MCF 10A (cell line): ENCODE data around the gene MIOX. TPM values are rescaled to one million over a fixed set of nuclear protein-coding genes. Genes with fewer than 3 reads are reported as not detected.

Source experiments
- BruUV-seq: library from RNA; stranded (reverse); fragments of 400-500 nt; replicated peaks from 2 replicates; lab custom pipeline; 2021; lab: Mats Ljungman, UMichigan
- CTCF ChIA-PET: fragments of 300-600 bp; sonication (Branson Sonifier 250); formaldehyde crosslinking; extraction: SDS; loops from one replicate; lab custom pipeline; 2021; ENCODE audit warnings: antibody characterized with exemption, inconsistent platforms; lab: Yijun Ruan, JAX
- POLR2A ChIA-PET: fragments of 300-600, 350-650 bp; sonication (Branson Sonifier 250); formaldehyde crosslinking; extraction: SDS; loops from one replicate; lab custom pipeline; 2020; ENCODE audit warnings: antibody characterized with exemption, inconsistent platforms; lab: Yijun Ruan, JAX
- DNase-seq: peaks from one replicate; pipeline ENCODE4 v3.0.0-alpha.2; 2018; ENCODE audit not compliant: unreplicated experiment
- H3K27ac Mint-ChIP-seq: one replicate; pipeline ENCODE4 v1.8.0; 2022; ENCODE audit warnings: mild to moderate bottlenecking, low read depth, mixed read lengths; ENCODE audit not compliant: unreplicated experiment
- H3K27me3 Mint-ChIP-seq: one replicate; pipeline ENCODE4 v1.8.0; 2022; ENCODE audit warnings: mixed read lengths; ENCODE audit not compliant: insufficient read depth, unreplicated experiment
- H3K36me3 Mint-ChIP-seq: one replicate; pipeline ENCODE4 v1.8.0; 2022; ENCODE audit warnings: mild to moderate bottlenecking, moderate library complexity, mixed read lengths; ENCODE audit not compliant: insufficient read depth, unreplicated experiment
- H3K4me1 Mint-ChIP-seq: one replicate; pipeline ENCODE4 v1.8.0; 2022; ENCODE audit warnings: mixed read lengths; ENCODE audit not compliant: insufficient read depth, unreplicated experiment
- H3K4me3 Mint-ChIP-seq: one replicate; pipeline ENCODE4 v1.8.0; 2022; ENCODE audit warnings: mild to moderate bottlenecking, moderate library complexity, mixed read lengths; ENCODE audit not compliant: unreplicated experiment
- H3K9me3 Mint-ChIP-seq: one replicate; pipeline ENCODE4 v1.8.0; 2022; ENCODE audit warnings: mixed read lengths; ENCODE audit not compliant: unreplicated experiment
- intact Hi-C: fragments of 100-400 bp; cut with micrococcal nuclease; formaldehyde crosslinking; loops from 2 replicates; pipeline ENCODE4 v1.14.1; 2022
- total RNA-seq: library from RNA; stranded (reverse); gene quantifications from 2 replicates; pipeline ENCODE4 v1.2.3, GENCODE V29; 2022
- TF ChIP-seq, protein P1 (sequence below): fragments of 200-600 bp; IDR thresholded peaks from one replicate; pipeline ENCODE4 v1.8.0; 2022; ENCODE audit warnings: antibody characterized with exemption, mild to moderate bottlenecking; ENCODE audit not compliant: unreplicated experiment

The MIOX gene
- total RNA-seq, 1 experiment from 2014 or later = 0.63 TPM

DNA sequence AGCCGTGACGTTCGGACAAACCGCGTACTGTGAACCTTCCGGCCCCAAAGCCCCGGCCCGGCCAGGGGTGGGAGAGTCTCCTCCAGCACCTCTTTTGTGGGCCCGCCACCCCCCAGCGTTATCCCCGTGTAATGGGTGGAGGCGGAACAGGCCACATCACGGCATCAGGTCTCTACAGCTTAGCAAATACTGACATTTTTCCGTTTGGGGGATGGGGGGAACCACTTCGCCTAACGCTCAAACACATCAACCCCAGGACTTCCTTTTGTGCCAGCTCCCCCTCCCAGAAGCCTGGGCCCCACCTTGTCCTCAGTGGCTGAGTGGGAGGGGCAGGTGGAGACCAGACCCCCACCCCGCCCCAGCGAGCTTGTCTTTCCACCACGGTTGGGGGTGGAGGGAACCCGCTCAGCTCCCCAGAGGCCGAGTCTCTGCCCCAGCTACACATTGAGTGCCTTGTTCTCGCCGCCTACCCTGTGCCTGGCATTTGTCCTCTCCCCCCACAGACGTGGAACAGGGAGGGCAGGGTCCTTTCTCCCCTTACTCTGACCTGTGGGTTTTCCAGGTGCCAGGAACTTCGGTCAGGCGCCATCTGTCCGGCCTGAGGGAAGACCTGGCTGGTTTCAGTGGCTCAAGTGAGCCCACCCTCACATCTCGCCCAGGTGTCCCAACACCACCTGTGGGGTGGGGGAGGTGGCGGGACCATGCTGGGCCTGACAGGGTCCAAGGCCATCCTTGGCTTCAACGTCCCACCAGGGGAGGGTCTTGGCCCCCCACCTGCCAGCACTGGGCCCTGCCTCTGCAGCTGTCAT, 41.4 kb upstream of the MIOX start:
- H3K36me3 Mint-ChIP-seq = peaks cover 81% of the 10 kb centered on the region
- H3K4me1 Mint-ChIP-seq = no peaks in the 10 kb centered on the region
- ChIA-PET POLR2A (interaction anchor here (0.7 to 1.1 kb wide), 3 partner anchors 10 to 177 kb away, joined by 3 to 4 read pairs (median 3); no protein-coding TSS in a partner anchor), CTCF (interaction anchor here (1.2 kb wide), 1 partner anchor 25 kb away, joined by 4 read pairs; no protein-coding TSS in a partner anchor)
- TF ChIP-seq, protein P1, sequence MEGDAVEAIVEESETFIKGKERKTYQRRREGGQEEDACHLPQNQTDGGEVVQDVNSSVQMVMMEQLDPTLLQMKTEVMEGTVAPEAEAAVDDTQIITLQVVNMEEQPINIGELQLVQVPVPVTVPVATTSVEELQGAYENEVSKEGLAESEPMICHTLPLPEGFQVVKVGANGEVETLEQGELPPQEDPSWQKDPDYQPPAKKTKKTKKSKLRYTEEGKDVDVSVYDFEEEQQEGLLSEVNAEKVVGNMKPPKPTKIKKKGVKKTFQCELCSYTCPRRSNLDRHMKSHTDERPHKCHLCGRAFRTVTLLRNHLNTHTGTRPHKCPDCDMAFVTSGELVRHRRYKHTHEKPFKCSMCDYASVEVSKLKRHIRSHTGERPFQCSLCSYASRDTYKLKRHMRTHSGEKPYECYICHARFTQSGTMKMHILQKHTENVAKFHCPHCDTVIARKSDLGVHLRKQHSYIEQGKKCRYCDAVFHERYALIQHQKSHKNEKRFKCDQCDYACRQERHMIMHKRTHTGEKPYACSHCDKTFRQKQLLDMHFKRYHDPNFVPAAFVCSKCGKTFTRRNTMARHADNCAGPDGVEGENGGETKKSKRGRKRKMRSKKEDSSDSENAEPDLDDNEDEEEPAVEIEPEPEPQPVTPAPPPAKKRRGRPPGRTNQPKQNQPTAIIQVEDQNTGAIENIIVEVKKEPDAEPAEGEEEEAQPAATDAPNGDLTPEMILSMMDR = no peak
- peak overlapping the region; percentile 35 for H3K27ac Mint-ChIP-seq
- no peak overlapping the region for H3K4me3 Mint-ChIP-seq
- intact Hi-C loops = no loop called here
- DNase-seq = no peak
- no peaks in the 10 kb centered on the region for H3K27me3 Mint-ChIP-seq
- no TSS peak for BruUV-seq
- H3K9me3 Mint-ChIP-seq = no peaks in the 10 kb centered on the region

DNA sequence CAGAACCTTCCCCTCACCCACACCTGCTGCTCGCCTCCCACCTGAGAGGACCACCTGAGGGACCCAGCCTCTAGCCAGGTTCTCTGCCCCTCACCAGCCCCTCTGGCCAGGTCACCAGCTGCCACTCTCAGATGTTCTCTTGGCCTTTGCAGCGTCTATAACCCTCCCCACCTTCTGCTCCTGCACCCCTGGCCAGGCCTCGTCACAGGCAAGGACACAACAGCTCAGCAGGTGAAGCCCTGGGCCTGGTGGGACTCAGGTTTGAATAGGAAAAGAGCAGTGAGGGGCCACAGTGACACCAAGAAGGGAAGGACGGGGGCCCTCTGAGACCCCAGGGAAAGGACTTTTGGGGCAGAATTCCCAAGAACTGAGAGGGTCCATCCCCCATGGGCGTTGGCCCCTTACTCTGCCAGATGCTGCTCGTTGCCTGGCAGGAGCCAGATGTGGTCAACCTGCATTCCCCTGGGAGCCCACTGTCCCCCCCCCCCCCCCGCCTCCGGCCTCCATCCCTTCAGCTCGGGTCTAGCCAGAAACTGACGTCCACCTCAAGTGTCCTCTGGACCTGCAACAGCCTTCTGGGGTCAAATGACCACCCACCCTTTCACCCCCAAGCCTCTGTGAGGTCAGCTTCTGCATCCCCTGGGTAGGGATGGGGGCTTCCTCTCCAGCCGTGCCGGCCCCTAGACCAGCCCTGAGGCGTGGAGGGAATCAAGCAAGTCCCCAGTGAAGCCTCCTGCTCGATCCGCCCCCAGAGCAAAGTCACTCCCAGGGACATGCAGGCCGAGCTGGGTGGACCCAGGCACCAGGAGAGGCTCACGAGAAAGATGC, 40.6 kb upstream of the MIOX start:
- TF ChIP-seq, protein P1 = no peak
- Mint-ChIP-seq H3K4me1 (no peaks in the 10 kb centered on the region), H3K36me3 (peaks cover 73% of the 10 kb centered on the region), H3K4me3 (no peak overlapping the region), H3K9me3 (no peaks in the 10 kb centered on the region), H3K27ac (peak overlapping the region; percentile 35), H3K27me3 (no peaks in the 10 kb centered on the region)
- ChIA-PET CTCF (no interaction called here), POLR2A (interaction anchor here (0.6 to 0.9 kb wide), 2 partner anchors 176 to 215 kb away, joined by 3 read pairs; no protein-coding TSS in a partner anchor)
- BruUV-seq = no TSS peak
- no peak for DNase-seq
- intact Hi-C loops = no loop called here

DNA sequence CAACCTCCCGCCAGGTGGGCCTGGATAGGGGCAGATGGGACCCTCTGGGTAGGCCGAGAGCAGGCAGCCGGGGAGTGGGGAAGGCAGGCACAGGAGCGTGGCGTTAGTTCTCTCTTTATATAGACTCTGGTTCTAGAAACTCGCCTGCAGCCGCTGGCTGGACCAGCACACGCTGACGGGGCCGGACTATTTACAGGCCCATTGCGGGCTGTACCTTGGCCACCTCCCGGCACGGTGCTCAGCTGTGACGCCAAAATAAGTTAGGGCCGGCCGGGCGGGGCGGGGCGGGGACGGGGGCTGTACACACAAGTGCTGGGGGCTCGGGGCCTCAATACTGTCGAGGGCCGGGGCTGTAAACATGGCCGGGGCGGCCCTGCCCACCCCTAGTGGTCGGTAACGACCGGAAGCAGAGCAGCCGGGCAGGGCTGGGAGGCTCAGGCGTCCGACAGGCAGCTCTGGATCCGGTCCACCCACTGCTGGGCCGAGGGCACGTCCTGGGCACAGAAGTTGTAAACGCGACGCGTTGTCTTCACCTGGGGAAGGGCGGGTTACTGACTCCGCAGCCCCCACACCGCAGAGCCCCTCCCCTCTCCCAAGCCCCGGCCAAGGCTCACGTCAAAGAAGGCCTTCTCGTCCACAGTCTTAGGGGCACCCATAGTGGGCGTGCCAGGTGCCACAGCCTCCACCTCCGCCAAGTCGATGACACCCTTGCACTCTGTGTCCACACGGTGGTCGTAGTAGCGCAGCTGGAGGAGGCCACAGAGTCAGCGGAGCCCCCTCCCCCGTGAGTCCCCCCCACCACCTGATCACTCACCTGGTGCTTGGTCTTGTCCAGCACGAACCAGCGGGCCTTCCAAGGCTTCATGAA, 39.7 kb upstream of the MIOX start:
- DNase-seq = no peak
- TF ChIP-seq, protein P1 = no peak
- ChIA-PET CTCF (no interaction called here), POLR2A (interaction anchor here (0.6 kb wide), 1 partner anchor 214 kb away, joined by 3 read pairs; no protein-coding TSS in a partner anchor)
- Mint-ChIP-seq H3K27me3 (no peaks in the 10 kb centered on the region), H3K9me3 (no peaks in the 10 kb centered on the region), H3K36me3 (peaks cover 73% of the 10 kb centered on the region), H3K4me1 (no peaks in the 10 kb centered on the region), H3K4me3 (no peak overlapping the region), H3K27ac (no peak overlapping the region)
- intact Hi-C loops = no loop called here
- no TSS peak for BruUV-seq
